Fibroblast of pulmonary artery (primary cell): ENCODE measurements around the gene MAP3K13.
"Not testable (repeated sequence)": the region's sequence is repeated elsewhere in the genome, so short reads cannot be mapped to it uniquely, and the experiment has no call there.

Source experiments
- DNase-seq: peaks from one replicate; pipeline ENCODE4 v3.0.0-alpha.2; 2010; ENCODE audit warnings: low read depth
- H3K4me3 ChIP-seq: replicated peaks from 2 replicates; pipeline ENCODE4 v1.5.1; 2011; ENCODE audit warnings: low read depth, mild to moderate bottlenecking, control low read depth, low read length, moderate library complexity
- CTCF ChIP-seq: IDR thresholded peaks from 2 replicates; pipeline ENCODE4 v1.5.1; 2011; ENCODE audit warnings: mild to moderate bottlenecking, control low read depth, low read length, inconsistent platforms; ENCODE audit errors: missing control alignments

The MAP3K13 gene

GRCh38 chr3:185470323-185470722 is 107.4 kb downstream of the MAP3K13 start:
- no peak overlapping the region for H3K4me3 ChIP-seq
- no peak for TF ChIP-seq CTCF
- DNase-seq = no peak

- TF ChIP-seq CTCF = no peak
- no peak for DNase-seq
- no peak overlapping the region for H3K4me3 ChIP-seq
Measured at GRCh38 chr3:185473290-185473815, 110.4 kb downstream of the MAP3K13 start.

- DNase-seq, H3K4me3 ChIP-seq: not testable (repeated sequence)
Measured at GRCh38 chr3:185474922-185475321, 112.0 kb downstream of the MAP3K13 start.

- TF ChIP-seq CTCF = no peak
- H3K4me3 ChIP-seq = no peak overlapping the region
Measured at GRCh38 chr3:185477316-185477715, 114.4 kb downstream of the MAP3K13 start.

GRCh38 chr3:185479373-185479945 is 116.5 kb downstream of the MAP3K13 start:
- no peak for DNase-seq
- no peak overlapping the region for H3K4me3 ChIP-seq
- no peak for TF ChIP-seq CTCF

More at GRCh38 chr3:185477316-185477715, 114.4 kb downstream of the MAP3K13 start:
- DNase-seq = no peak

GRCh38 chr3:185484296-185484695 is 121.4 kb downstream of the MAP3K13 start:
- H3K4me3 ChIP-seq = no peak overlapping the region
- DNase-seq = no peak
- TF ChIP-seq CTCF = no peak

GRCh38 chr3:185486394-185486793 is 123.5 kb downstream of the MAP3K13 start:
- no peak for DNase-seq
- no peak overlapping the region for H3K4me3 ChIP-seq
- no peak for TF ChIP-seq CTCF
